ENCODE results near the gene ECSIT. TPM values are rescaled to one million over a fixed set of nuclear protein-coding genes. Genes with fewer than 3 reads are reported as not detected.
"Not testable (repeated sequence)": the region's sequence is repeated elsewhere in the genome, so short reads cannot be mapped to it uniquely, and the experiment has no call there.

The ECSIT gene
- polyA plus RNA-seq, 1 donor (not counting 4 experiments of a cell fraction or from before 2014, with no cell fraction given), result 16.0 TPM

DNA sequence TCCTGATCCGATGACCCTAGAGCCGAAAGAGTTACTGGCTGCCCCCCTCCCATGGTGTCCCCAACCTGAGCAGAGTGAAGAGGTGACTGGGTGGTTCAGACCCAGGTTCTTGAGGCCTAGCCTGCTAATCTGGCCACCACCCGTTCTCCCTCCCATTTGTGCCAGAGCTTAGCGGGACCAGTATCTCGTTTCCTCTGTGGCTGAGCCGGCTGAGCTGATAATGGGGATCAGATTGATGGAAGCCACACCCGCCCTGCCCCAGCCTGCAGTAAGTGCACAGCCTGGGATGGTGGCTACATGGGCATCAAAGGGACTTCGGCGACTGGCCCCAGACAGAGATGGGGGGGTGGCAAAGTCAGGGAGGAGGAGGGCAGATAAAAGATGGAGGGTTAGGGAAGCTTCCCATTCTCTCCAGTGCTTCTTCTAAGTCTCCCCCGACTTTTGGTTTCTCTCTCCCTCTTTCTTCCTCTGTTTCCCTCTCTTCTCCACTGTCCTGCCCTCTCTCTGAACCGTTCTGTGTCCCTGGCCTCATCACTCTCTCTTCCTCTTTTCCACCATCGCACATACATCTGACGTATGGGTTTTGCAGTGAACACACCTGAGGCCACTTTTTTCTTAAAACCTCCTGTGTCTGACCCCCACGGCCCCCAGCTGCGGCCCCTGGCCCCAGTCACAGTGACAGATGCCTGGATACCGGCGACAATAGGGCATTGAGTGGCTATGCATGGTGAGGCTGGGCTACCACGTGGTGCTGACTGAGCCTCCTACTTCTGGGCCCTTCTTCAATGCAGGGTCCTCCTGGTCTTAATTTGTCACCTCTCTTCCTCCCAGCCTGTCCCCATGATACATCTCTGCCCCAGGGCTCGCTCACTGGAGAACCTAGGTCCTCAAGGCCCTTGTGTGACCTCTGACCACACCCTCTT lies 50.5 kb downstream of the ECSIT start:
- dilution Hi-C loops (cut with MboI; ENCODE audit: extremely low pct_ligation_motif_present, low sequenced_read_pairs), result no loop called here
- Histone ChIP-seq H3K9me3 (ENCODE audit: control insufficient read depth, low read depth, low read length) (no peaks in the 10 kb centered on the region), H3K9me1 (ENCODE audit: control insufficient read depth, extremely low read depth, insufficient read depth, low read length) (no peaks in the 10 kb centered on the region), H3K9ac (ENCODE audit: control insufficient read depth, extremely low read depth, insufficient read depth, low read length) (no peak overlapping the region), H3K36me3 (ENCODE audit: control insufficient read depth in 2 of 2, extremely low read depth in 1 of 2, insufficient read depth in 2 of 2, low read length in 2 of 2) (no peaks in the 10 kb centered on the region), H2AFZ (ENCODE audit: control insufficient read depth, low read length) (no peak overlapping the region), H3K4me1 (ENCODE audit: control insufficient read depth, extremely low read depth, insufficient read depth, low read length) (peaks cover 2% of the 10 kb centered on the region), H3K79me2 (ENCODE audit: control insufficient read depth, insufficient read depth, low read length) (no peaks in the 10 kb centered on the region), H3K27me3 (ENCODE audit: control insufficient read depth, extremely low read depth, insufficient read depth, low read length) (peaks cover 41% of the 10 kb centered on the region), H3K4me2 (ENCODE audit: control insufficient read depth, extremely low read depth, insufficient read depth, low read depth, low read length) (no peak overlapping the region), H4K20me1 (ENCODE audit: control insufficient read depth, extremely low read depth, insufficient read depth, low read length) (peaks cover 2% of the 10 kb centered on the region), H3K4me3 (ENCODE audit: control insufficient read depth in 2 of 3, extremely low read depth in 1 of 3, insufficient read depth in 2 of 3, low read depth in 1 of 3, low read length in 3 of 3) (no peak overlapping the region), H3K27ac (ENCODE audit: control insufficient read depth, insufficient read depth, low read length) (no peak overlapping the region)
- DNase-seq (ENCODE audit: low read depth, low spot score) (no peak), FAIRE-seq (no peak)
- no peak for TF ChIP-seq EZH2 (IDR thresholded peaks at IDR 0.05; ENCODE audit: low read length)
- TF ChIP-seq, protein P1, sequence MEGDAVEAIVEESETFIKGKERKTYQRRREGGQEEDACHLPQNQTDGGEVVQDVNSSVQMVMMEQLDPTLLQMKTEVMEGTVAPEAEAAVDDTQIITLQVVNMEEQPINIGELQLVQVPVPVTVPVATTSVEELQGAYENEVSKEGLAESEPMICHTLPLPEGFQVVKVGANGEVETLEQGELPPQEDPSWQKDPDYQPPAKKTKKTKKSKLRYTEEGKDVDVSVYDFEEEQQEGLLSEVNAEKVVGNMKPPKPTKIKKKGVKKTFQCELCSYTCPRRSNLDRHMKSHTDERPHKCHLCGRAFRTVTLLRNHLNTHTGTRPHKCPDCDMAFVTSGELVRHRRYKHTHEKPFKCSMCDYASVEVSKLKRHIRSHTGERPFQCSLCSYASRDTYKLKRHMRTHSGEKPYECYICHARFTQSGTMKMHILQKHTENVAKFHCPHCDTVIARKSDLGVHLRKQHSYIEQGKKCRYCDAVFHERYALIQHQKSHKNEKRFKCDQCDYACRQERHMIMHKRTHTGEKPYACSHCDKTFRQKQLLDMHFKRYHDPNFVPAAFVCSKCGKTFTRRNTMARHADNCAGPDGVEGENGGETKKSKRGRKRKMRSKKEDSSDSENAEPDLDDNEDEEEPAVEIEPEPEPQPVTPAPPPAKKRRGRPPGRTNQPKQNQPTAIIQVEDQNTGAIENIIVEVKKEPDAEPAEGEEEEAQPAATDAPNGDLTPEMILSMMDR (optimal IDR thresholded peaks at IDR 0.05 in 1 of 3, IDR thresholded peaks at IDR 0.05 in 1 of 3, conservative IDR thresholded peaks at IDR 0.05 in 1 of 3; ENCODE audit: extremely low read depth in 1 of 3, insufficient read depth in 2 of 3, low read length in 3 of 3), result no peak

DNA sequence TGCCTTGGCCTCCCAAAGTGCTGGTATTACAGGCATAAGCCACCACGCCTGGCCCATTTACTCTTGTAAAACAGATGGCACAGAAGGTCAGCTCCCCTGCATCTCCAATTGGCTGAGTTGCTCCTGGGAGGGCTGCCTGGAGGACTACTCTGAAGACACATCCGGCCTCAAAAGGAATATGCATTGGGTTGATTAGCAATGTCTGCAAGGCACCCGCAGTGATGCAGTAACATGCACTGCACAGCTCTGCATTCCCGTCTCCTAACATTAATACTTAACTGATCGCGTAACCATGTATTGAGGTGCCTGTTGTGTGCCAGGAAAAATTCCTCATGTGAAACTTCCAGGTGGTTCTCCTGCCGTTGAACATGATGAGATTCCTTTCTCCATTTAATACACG lies 53.1 kb downstream of the ECSIT start:
- H3K4me1 ChIP-seq (ENCODE audit: control insufficient read depth, extremely low read depth, insufficient read depth, low read length), result no peaks in the 10 kb centered on the region
- H4K20me1 ChIP-seq (ENCODE audit: control insufficient read depth, extremely low read depth, insufficient read depth, low read length), result peaks cover 2% of the 10 kb centered on the region
- no peak overlapping the region for H2AFZ ChIP-seq (ENCODE audit: control insufficient read depth, low read length)
- peaks cover 25% of the 10 kb centered on the region for H3K27me3 ChIP-seq (ENCODE audit: control insufficient read depth, extremely low read depth, insufficient read depth, low read length)
- FAIRE-seq (no peak), DNase-seq (ENCODE audit: low read depth, low spot score) (no peak)
- dilution Hi-C loops (cut with MboI; ENCODE audit: extremely low pct_ligation_motif_present, low sequenced_read_pairs), result no loop called here
- no peak overlapping the region for H3K9ac ChIP-seq (ENCODE audit: control insufficient read depth, extremely low read depth, insufficient read depth, low read length)
- no peak overlapping the region for H3K4me2 ChIP-seq (ENCODE audit: control insufficient read depth, extremely low read depth, insufficient read depth, low read depth, low read length)
- no peaks in the 10 kb centered on the region for H3K79me2 ChIP-seq (ENCODE audit: control insufficient read depth, insufficient read depth, low read length)
- no peak overlapping the region for H3K4me3 ChIP-seq (ENCODE audit: control insufficient read depth in 2 of 3, extremely low read depth in 1 of 3, insufficient read depth in 2 of 3, low read depth in 1 of 3, low read length in 3 of 3)
- no peak for TF ChIP-seq EZH2 (IDR thresholded peaks at IDR 0.05; ENCODE audit: low read length)
- TF ChIP-seq, protein P1 (optimal IDR thresholded peaks at IDR 0.05 in 1 of 3, IDR thresholded peaks at IDR 0.05 in 1 of 3, conservative IDR thresholded peaks at IDR 0.05 in 1 of 3; ENCODE audit: extremely low read depth in 1 of 3, insufficient read depth in 2 of 3, low read length in 3 of 3), result no peak
- no peaks in the 10 kb centered on the region for H3K36me3 ChIP-seq (ENCODE audit: control insufficient read depth in 2 of 2, extremely low read depth in 1 of 2, insufficient read depth in 2 of 2, low read length in 2 of 2)
- H3K27ac ChIP-seq (ENCODE audit: control insufficient read depth, insufficient read depth, low read length), result no peak overlapping the region
- H3K9me1 ChIP-seq (ENCODE audit: control insufficient read depth, extremely low read depth, insufficient read depth, low read length), result no peaks in the 10 kb centered on the region
- H3K9me3 ChIP-seq (ENCODE audit: control insufficient read depth, low read depth, low read length), result no peaks in the 10 kb centered on the region

DNA sequence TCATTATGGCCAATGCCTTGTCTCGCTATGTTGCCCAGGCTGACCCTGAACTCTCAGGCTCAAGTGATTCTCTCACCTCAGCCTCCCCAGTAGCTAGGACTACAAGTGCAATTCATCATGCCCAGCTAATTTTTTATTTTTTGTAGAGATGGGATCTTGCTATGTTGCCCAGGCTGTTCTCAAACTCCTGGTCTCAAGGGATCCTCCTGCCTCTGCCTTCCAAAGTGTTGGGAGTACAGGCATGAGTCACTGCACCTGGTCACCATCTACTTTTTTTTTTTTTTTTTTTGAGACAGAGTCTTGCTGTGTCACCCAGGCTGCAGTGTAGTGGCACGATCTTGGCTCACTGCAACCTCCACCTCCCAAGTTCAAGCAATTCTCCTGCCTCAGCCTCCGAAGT lies 53.6 kb downstream of the ECSIT start:
- H2AFZ ChIP-seq (ENCODE audit: control insufficient read depth, low read length); H4K20me1 ChIP-seq (ENCODE audit: control insufficient read depth, extremely low read depth, insufficient read depth, low read length); H3K4me2 ChIP-seq (ENCODE audit: control insufficient read depth, extremely low read depth, insufficient read depth, low read depth, low read length); H3K9me1 ChIP-seq (ENCODE audit: control insufficient read depth, extremely low read depth, insufficient read depth, low read length); dilution Hi-C loops (cut with MboI; ENCODE audit: extremely low pct_ligation_motif_present, low sequenced_read_pairs); H3K4me3 ChIP-seq (ENCODE audit: control insufficient read depth in 2 of 3, extremely low read depth in 1 of 3, insufficient read depth in 2 of 3, low read depth in 1 of 3, low read length in 3 of 3); FAIRE-seq; H3K9ac ChIP-seq (ENCODE audit: control insufficient read depth, extremely low read depth, insufficient read depth, low read length); H3K79me2 ChIP-seq (ENCODE audit: control insufficient read depth, insufficient read depth, low read length); H3K4me1 ChIP-seq (ENCODE audit: control insufficient read depth, extremely low read depth, insufficient read depth, low read length); H3K27ac ChIP-seq (ENCODE audit: control insufficient read depth, insufficient read depth, low read length); H3K9me3 ChIP-seq (ENCODE audit: control insufficient read depth, low read depth, low read length); DNase-seq (ENCODE audit: low read depth, low spot score); H3K36me3 ChIP-seq (ENCODE audit: control insufficient read depth in 2 of 2, extremely low read depth in 1 of 2, insufficient read depth in 2 of 2, low read length in 2 of 2): not testable (repeated sequence)
- peaks cover 21% of the 10 kb centered on the region for H3K27me3 ChIP-seq (ENCODE audit: control insufficient read depth, extremely low read depth, insufficient read depth, low read length)

All from keratinocyte (primary cell).